ENCODE data around the gene WNT9A. TPM values are rescaled to one million over a fixed set of nuclear protein-coding genes. Genes with fewer than 3 reads are reported as not detected.

Gene WNT9A
- total and polyA plus RNA-seq, 2 experiments from 2014 or later = 1.4 TPM; not detected in 1

DNA sequence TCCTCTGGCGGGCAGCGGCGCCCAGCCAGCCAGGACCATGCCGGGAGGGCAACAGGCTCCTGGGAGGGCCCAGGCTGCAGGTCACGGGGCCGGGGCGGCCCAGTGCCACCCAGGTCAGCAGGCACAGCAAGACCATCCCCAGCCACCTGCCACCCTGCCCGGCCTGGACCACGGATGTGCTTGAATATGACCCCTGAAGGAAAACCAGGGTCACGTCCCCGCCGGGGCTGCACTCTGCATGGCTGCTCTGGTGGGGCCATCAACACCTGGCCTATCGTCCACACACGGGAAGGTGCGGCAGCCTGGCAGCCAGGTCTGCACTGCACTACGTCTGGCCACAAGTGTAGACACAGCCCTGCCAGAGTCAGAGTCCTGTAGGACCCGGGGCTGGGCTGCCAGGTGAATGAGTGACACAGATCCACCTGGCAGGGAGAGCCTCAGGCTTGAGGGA is 6.9 kb downstream of the WNT9A start:
- TF ChIP-seq, protein P1, sequence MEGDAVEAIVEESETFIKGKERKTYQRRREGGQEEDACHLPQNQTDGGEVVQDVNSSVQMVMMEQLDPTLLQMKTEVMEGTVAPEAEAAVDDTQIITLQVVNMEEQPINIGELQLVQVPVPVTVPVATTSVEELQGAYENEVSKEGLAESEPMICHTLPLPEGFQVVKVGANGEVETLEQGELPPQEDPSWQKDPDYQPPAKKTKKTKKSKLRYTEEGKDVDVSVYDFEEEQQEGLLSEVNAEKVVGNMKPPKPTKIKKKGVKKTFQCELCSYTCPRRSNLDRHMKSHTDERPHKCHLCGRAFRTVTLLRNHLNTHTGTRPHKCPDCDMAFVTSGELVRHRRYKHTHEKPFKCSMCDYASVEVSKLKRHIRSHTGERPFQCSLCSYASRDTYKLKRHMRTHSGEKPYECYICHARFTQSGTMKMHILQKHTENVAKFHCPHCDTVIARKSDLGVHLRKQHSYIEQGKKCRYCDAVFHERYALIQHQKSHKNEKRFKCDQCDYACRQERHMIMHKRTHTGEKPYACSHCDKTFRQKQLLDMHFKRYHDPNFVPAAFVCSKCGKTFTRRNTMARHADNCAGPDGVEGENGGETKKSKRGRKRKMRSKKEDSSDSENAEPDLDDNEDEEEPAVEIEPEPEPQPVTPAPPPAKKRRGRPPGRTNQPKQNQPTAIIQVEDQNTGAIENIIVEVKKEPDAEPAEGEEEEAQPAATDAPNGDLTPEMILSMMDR (IDR thresholded peaks at IDR 0.05; ENCODE audit: low read depth, low read length) = no peak
- no peaks in the 10 kb centered on the region for H3K36me3 ChIP-seq
- DNase-seq (ENCODE audit: low read depth in 1 of 2, low spot score in 1 of 2) = no peak
- no peaks in the 10 kb centered on the region for H3K27me3 ChIP-seq
- no peak overlapping the region for H3K4me3 ChIP-seq
- H3K9me3 ChIP-seq (ENCODE audit: low read depth) = no peaks in the 10 kb centered on the region
- H3K27ac ChIP-seq = no peak overlapping the region
- no peaks in the 10 kb centered on the region for H3K4me1 ChIP-seq (ENCODE audit: low read depth)

DNA sequence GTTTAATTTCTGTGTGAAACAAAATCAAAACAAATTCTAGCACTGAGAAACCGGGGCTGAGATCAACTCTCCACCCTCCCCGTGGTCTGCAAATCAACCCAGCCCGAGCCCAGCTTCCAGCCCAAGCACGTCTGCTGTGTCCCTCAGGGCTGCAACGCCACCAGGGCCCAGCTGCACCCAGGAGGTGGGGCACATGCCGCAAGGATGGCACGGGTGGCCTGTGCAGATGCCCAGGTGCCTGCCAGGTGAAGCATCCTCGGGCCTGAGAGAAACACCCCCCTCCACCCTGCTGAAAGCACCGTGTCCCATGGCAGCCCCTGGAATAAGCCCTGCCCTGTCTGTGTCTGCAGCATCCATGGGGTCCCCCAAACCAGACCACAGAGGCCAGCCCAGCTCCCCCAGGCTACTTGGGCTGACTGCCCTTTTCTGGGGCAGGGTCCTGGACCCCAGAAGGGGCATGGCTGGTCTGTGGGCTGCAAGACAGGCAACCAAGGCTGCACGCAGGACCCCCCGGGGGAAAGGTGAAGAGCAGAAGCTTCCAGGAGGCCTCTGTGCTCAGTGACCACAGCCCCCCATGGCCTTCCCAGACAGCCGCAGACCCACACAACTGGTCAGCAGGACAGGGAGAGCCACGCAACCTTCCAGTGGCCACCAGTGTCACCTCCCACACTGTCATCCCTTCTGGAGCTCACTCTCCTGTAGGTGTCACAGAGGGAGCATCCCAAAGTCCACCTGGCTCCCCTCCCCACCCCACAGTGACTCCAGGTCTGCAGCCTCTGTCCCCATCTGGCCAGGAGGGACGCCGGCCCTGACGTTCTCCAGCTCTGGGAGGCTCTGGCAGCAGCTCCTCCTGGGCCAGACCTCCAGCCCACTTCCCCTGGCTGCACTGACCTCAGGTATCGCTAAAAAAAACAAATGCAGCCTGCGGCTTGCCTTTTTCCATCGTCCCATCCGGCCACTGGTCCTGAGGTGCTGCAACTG is 7.7 kb downstream of the WNT9A start:
- no peak overlapping the region for H3K4me3 ChIP-seq
- H3K4me1 ChIP-seq (ENCODE audit: low read depth) = no peaks in the 10 kb centered on the region
- H3K27ac ChIP-seq = no peak overlapping the region
- TF ChIP-seq, protein P1 (IDR thresholded peaks at IDR 0.05; ENCODE audit: low read depth, low read length) = no peak
- no peaks in the 10 kb centered on the region for H3K36me3 ChIP-seq
- no peaks in the 10 kb centered on the region for H3K27me3 ChIP-seq
- H3K9me3 ChIP-seq (ENCODE audit: low read depth) = no peaks in the 10 kb centered on the region
- DNase-seq (ENCODE audit: low read depth in 1 of 2, low spot score in 1 of 2) = no peak

DNA sequence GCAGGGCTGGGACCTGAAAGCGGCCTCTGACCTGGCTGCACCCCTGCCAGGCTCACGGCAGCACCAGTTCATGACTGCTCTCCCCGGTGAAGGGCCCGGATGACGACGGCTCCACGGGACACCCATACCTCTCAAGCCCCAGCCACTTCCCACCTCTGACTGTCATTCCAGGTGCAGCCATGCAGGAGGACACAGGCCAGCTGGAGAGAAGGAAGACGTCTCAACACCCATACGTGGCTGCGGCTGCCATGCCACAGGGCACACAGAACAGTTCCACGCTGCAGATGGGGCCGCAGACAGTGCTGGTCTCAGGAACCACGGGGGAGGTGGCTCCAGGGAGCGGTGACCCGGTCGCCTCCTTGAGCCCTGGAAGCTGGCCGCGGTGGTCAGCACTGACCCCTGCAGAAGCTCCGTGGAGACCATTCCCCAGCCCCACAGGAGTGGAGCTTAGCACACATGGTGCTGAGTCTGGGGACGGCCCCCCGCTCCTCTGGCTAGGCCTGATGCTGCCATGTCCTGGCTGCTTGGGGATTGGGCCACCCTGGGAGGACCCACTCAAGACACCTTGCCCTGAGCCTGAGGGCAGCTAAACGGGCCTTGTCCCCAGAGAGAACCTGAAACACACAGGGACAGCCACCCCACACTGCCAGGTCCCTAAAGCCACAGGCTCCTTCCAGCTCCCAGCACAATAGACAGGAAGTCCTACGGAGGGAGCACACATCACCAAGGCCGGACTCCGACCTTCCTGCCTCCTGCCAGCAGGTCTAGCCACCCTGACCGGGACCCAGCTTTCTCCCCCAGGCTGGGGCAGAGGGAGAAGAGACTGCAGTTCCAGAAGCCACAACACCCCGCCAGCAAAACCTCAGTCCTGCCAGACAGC is 8.6 kb downstream of the WNT9A start:
- no peaks in the 10 kb centered on the region for H3K27me3 ChIP-seq
- no peaks in the 10 kb centered on the region for H3K36me3 ChIP-seq
- H3K9me3 ChIP-seq (ENCODE audit: low read depth) = no peaks in the 10 kb centered on the region
- no peak overlapping the region for H3K27ac ChIP-seq
- no peak overlapping the region for H3K4me3 ChIP-seq
- TF ChIP-seq, protein P1 (IDR thresholded peaks at IDR 0.05; ENCODE audit: low read depth, low read length) = no peak
- H3K4me1 ChIP-seq (ENCODE audit: low read depth) = no peaks in the 10 kb centered on the region
- no peak for DNase-seq (ENCODE audit: low read depth in 1 of 2, low spot score in 1 of 2)

GRCh38 chr1:227938276-227938675 is 9.5 kb downstream of the WNT9A start:
- TF ChIP-seq, protein P1 (IDR thresholded peaks at IDR 0.05; ENCODE audit: low read depth, low read length) = no peak
- Histone ChIP-seq H3K4me3 (no peak overlapping the region), H3K27ac (no peak overlapping the region), H3K4me1 (ENCODE audit: low read depth) (no peaks in the 10 kb centered on the region), H3K9me3 (ENCODE audit: low read depth) (no peaks in the 10 kb centered on the region), H3K36me3 (no peaks in the 10 kb centered on the region), H3K27me3 (no peaks in the 10 kb centered on the region)
- DNase-seq (ENCODE audit: low read depth in 1 of 2, low spot score in 1 of 2) = no peak

GRCh38 chr1:227937838-227938145 is 9.9 kb downstream of the WNT9A start:
- DNase-seq (ENCODE audit: low read depth in 1 of 2, low spot score in 1 of 2) = no peak
- Histone ChIP-seq H3K4me3 (no peak overlapping the region), H3K36me3 (no peaks in the 10 kb centered on the region), H3K9me3 (ENCODE audit: low read depth) (no peaks in the 10 kb centered on the region), H3K27ac (no peak overlapping the region), H3K27me3 (no peaks in the 10 kb centered on the region), H3K4me1 (ENCODE audit: low read depth) (no peaks in the 10 kb centered on the region)
- TF ChIP-seq, protein P1 (IDR thresholded peaks at IDR 0.05; ENCODE audit: low read depth, low read length) = no peak

Measured in cardiac muscle cell (in vitro differentiated cells and primary cell).